Stomach (tissue), 9 donors: ENCODE data around the gene CHN2. TPM values are rescaled to one million over a fixed set of nuclear protein-coding genes. Genes with fewer than 3 reads are reported as not detected.

Experiments used
- DNase-seq, 2 donors: peaks; one replicate each; pipeline versions ENCODE4 v3.0.0 to v3.0.0-alpha.2; 2013 to 2019
- H3K27ac ChIP-seq, 5 donors: fragments of 200-600 bp in 4 of 5; sonication (generic) in 4 of 5; one replicate each; pipeline ENCODE4 v1.5.1; 2013 to 2019; ENCODE audit warnings: mild to moderate bottlenecking in 1 of 5, moderate library complexity in 1 of 5
- H3K27me3 ChIP-seq, 3 donors: fragments of 200-600 bp; sonication (generic); one replicate each; pipeline ENCODE4 v1.5.1; 2017 to 2019; ENCODE audit warnings: mixed run types in 1 of 3
- H3K36me3 ChIP-seq, 4 donors: fragments of 200-600 bp; sonication (generic); 1 replicate in 3 of 4; 2 replicates in 1 of 4; pipeline ENCODE4 v1.5.1; 2016 to 2019
- H3K4me1 ChIP-seq, 4 donors: fragments of 200-600 bp; sonication (generic); one replicate each; pipeline ENCODE4 v1.5.1; 2016 to 2019
- H3K4me3 ChIP-seq, 4 donors: fragments of 200-600 bp; sonication (generic) in 3 of 4; one replicate each; pipeline ENCODE4 v1.5.1; 2016 to 2019; ENCODE audit warnings: mild to moderate bottlenecking in 1 of 4
- H3K9me3 ChIP-seq, 4 donors: fragments of 200-600 bp; sonication (generic); one replicate each; pipeline ENCODE4 v1.5.1; 2016 to 2019
- EP300 ChIP-seq: sonication (generic); formaldehyde crosslinking; IDR thresholded peaks from one replicate; pipeline ENCODE4 v1.6.1; 2017; ENCODE audit warnings: antibody characterized with exemption
- POLR2A ChIP-seq, 4 donors: fragments of 450-650 bp; IDR thresholded peaks; one replicate each; pipeline ENCODE4 v1.6.1; 2016; ENCODE audit warnings: antibody characterized with exemption in 4 of 4, control low read depth in 2 of 4, mild to moderate bottlenecking in 1 of 4, moderate library complexity in 1 of 4
- POLR2AphosphoS5 ChIP-seq, 3 donors: sonication (generic); formaldehyde crosslinking; IDR thresholded peaks; one replicate each; pipeline ENCODE4 v1.6.1; 2016; ENCODE audit warnings: antibody characterized with exemption in 3 of 3
- WGBS, 5 donors: extraction: QIAGEN DNeasy Blood & Tissue Kit in 3 of 5; methylation state at CpG; one replicate each; pipeline versions ENCODE4 v1.1.5 to v1.1.7; 2013 to 2018; 5-methylcytosine and 5-hydroxymethylcytosine counted together
- intact Hi-C: fragments of 100-400 bp; cut with DNase I; formaldehyde crosslinking; loops from one replicate; pipeline ENCODE4 v1.15.1; 2023; ENCODE audit warnings: low total_unique reads
- polyA plus RNA-seq, 3 donors: library from polyadenylated mRNA; stranded (reverse); fragments of 200-250 nt; gene quantifications; one replicate each; pipeline ENCODE4 v1.2.3, GENCODE V29; 2013
- total RNA-seq, 5 donors: library from RNA; depleted of rRNA; stranded (reverse); fragments of >200 nt; gene quantifications; one replicate each; pipeline versions ENCODE4 v1.1.0 to v1.2.3, GENCODE V29; 2014 to 2016
- TF ChIP-seq, protein P1 (sequence below), 7 experiments: fragments of 450-650 bp in 4 of 7; fragments of 200-600 bp in 3 of 7; sonication (generic) in 3 of 7; IDR thresholded peaks; one replicate each; pipeline ENCODE4 v1.5.1; 2016 to 2019; ENCODE audit warnings: antibody characterized with exemption in 7 of 7, control low read depth in 2 of 7, mild to moderate bottlenecking in 1 of 7
- donor health status: healthy with polysubstance abuse.
- donor health status: Bipolar disorder and iron deficiency.
- donor health status: healthy.

Gene CHN2
- total and polyA plus RNA-seq, 8 donors = 2.4 to 47.8 (median 13.8) TPM

DNA sequence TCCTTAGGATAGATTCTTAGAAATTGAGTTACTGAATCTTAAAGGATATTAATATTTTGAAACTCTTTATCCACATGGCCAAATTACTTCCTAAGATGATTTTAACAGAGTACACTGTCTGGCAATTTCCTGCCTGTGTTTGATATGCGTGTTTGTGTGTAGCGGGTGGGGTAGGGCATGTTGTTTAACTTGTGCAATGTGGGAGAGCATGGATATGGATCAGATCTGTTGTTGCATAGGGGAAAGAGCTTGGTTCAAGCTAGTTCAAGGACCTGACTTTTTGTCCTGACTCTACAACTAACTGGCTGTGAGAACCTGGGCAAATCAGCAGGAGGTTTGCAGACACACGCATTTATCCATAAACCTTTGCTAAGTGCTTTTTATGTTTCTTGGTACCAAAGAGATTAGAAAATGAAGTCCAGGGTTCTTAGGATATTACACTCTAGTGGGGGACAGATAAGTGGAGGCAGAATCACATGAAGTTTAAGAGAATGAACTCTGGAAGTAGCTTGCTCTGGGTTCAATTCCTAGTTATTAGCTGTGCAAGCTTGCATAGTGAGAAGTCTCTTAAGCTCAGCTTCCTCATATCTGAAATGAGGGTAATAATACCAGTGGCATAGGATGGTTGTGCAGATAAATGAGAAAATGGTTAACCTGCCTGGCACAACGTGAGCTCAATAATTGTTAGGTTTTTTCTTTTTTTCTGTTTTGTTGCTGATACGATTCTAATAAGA, 272.8 kb downstream of the CHN2 start:
- intact Hi-C loops = no loop called here
- Histone ChIP-seq H3K36me3 (no peaks in the 10 kb centered on the region), H3K4me1 (peaks cover 0 to 3% (median 0%) of the 10 kb centered on the region in 4 donors), H3K9me3 (no peaks in the 10 kb centered on the region), H3K4me3 (no peak overlapping the region), H3K27ac (no peak overlapping the region), H3K27me3 (no peaks in the 10 kb centered on the region)
- DNase-seq = no peak
- TF ChIP-seq POLR2AphosphoS5 (IDR thresholded peaks at IDR 0.05) (no peak), EP300 (no peak), POLR2A (IDR thresholded peaks at IDR 0.05) (no peak)
- TF ChIP-seq, protein P1, sequence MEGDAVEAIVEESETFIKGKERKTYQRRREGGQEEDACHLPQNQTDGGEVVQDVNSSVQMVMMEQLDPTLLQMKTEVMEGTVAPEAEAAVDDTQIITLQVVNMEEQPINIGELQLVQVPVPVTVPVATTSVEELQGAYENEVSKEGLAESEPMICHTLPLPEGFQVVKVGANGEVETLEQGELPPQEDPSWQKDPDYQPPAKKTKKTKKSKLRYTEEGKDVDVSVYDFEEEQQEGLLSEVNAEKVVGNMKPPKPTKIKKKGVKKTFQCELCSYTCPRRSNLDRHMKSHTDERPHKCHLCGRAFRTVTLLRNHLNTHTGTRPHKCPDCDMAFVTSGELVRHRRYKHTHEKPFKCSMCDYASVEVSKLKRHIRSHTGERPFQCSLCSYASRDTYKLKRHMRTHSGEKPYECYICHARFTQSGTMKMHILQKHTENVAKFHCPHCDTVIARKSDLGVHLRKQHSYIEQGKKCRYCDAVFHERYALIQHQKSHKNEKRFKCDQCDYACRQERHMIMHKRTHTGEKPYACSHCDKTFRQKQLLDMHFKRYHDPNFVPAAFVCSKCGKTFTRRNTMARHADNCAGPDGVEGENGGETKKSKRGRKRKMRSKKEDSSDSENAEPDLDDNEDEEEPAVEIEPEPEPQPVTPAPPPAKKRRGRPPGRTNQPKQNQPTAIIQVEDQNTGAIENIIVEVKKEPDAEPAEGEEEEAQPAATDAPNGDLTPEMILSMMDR (IDR thresholded peaks at IDR 0.05) = no peak
- WGBS, 5 donors = 74 to 82% (median 76%) methylated on average over 5 of the region's 5 CpGs

DNA sequence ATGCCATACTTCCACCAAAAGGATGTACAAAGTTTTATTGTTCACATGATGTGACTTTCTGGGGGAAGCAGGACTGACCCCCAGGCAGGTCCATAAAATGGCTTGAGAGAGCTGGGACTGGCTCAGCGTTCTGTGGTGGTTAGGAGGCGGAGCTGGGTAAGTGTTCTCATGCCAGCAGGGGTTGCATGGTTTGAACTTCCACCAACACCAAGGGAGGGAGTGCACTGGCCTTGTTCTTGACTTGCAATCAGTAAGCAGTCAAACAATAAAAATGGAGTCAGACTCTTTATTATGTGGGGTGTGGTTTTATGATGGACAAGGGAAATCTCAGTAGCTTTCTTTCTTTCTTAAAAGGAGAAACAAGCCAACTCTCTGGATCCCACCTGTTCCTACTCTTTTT, 273.6 kb downstream of the CHN2 start:
- DNase-seq = no peak
- H3K4me3 ChIP-seq = no peak overlapping the region
- H3K4me1 ChIP-seq = peaks cover 0 to 3% (median 0%) of the 10 kb centered on the region in 4 donors
- no peaks in the 10 kb centered on the region for H3K9me3 ChIP-seq
- WGBS, 5 donors = 77 to 88% (median 85%) methylated on average over 2 of the region's 2 CpGs
- H3K36me3 ChIP-seq = no peaks in the 10 kb centered on the region
- H3K27ac ChIP-seq = no peak overlapping the region
- H3K27me3 ChIP-seq = no peaks in the 10 kb centered on the region
- TF ChIP-seq EP300 (no peak), POLR2AphosphoS5 (IDR thresholded peaks at IDR 0.05) (no peak), POLR2A (IDR thresholded peaks at IDR 0.05) (no peak)
- TF ChIP-seq, protein P1 (IDR thresholded peaks at IDR 0.05) = no peak
- intact Hi-C loops = no loop called here

- TF ChIP-seq, protein P1 (IDR thresholded peaks at IDR 0.05) = no peak
- TF ChIP-seq POLR2A (IDR thresholded peaks at IDR 0.05) (no peak), POLR2AphosphoS5 (IDR thresholded peaks at IDR 0.05) (no peak), EP300 (no peak)
- 92 to 95% (median 94%) methylated on average over 3 of the region's 3 CpGs for WGBS, 5 donors
- Histone ChIP-seq H3K9me3 (no peaks in the 10 kb centered on the region), H3K27ac (no peak overlapping the region), H3K4me1 (peaks cover 0 to 3% (median 0%) of the 10 kb centered on the region in 4 donors), H3K27me3 (no peaks in the 10 kb centered on the region), H3K4me3 (no peak overlapping the region), H3K36me3 (no peaks in the 10 kb centered on the region)
- no peak for DNase-seq
- intact Hi-C loops = no loop called here
Observed at GRCh38 chr7:29469281-29469680, 274.7 kb downstream of the CHN2 start.

DNA sequence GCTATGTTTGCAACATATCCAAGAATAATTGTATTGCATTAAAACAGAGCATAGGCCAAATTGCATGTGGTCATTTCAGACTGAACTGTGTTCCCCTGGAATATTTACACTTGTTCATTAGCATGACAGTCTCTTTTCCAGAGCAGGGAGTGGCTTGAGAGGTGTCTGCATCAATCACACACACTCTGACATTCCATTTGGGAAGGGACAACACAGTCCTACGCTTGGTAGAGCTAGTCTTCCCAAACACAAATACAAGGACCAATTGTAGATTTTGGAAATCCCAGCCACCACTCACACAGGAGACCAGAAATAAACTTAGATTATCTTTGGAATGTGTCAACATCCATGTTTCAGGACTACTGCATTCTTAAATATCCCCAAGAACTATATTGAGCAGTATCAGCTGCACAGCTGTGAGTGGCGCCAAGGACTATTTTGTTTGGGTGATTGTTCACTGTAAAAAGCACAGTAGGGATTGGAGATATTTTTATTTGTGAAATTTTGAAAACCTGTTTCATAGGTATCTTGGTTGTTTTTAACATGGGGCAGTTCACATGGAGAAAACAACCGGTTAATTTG, 275.5 kb downstream of the CHN2 start:
- H3K27ac ChIP-seq = no peak overlapping the region
- 66 to 92% (median 80%) methylated on average over 3 of the region's 3 CpGs for WGBS, 5 donors

More for the DNA sequence above, 275.5 kb downstream of the CHN2 start:
- no peak for DNase-seq
- Histone ChIP-seq H3K27me3 (no peaks in the 10 kb centered on the region), H3K4me3 (no peak overlapping the region), H3K9me3 (no peaks in the 10 kb centered on the region), H3K4me1 (peaks cover 0 to 3% (median 0%) of the 10 kb centered on the region in 4 donors), H3K36me3 (no peaks in the 10 kb centered on the region)
- no peak for TF ChIP-seq EP300
- TF ChIP-seq, protein P1 (IDR thresholded peaks at IDR 0.05) = no peak
- no peak for TF ChIP-seq POLR2A (IDR thresholded peaks at IDR 0.05)
- no peak for TF ChIP-seq POLR2AphosphoS5 (IDR thresholded peaks at IDR 0.05)
- intact Hi-C loops = no loop called here
